Smooth muscle cell (in vitro differentiated cells): ENCODE measurements around the gene BRICD5. TPM values are rescaled to one million over a fixed set of nuclear protein-coding genes. Genes with fewer than 3 reads are reported as not detected.

ENCODE experiments used
- DNase-seq: peaks from one replicate; lab custom pipeline; 2025; ENCODE audit not compliant: unreplicated experiment; lab: John Stamatoyannopoulos, UW
- H2AFZ ChIP-seq: fragments of 200-600 bp; sonication (generic); 2 replicates; pipeline ENCODE4 v1.6.0; 2016; ENCODE audit warnings: antibody characterized with exemption, low read depth, mild to moderate bottlenecking
- H3F3A ChIP-seq: fragments of 200-600 bp; sonication (generic); 2 replicates; pipeline ENCODE4 v1.6.0; 2017; ENCODE audit warnings: antibody characterized with exemption, low read depth
- H3K27ac ChIP-seq: fragments of 200-600 bp; sonication (generic); 2 replicates; pipeline ENCODE4 v1.5.1; 2016; ENCODE audit warnings: low read depth, mild to moderate bottlenecking
- H3K27me3 ChIP-seq: fragments of 200-600 bp; sonication (generic); 2 replicates; pipeline ENCODE4 v1.6.1; 2016; ENCODE audit warnings: low read depth, mild to moderate bottlenecking
- H3K36me3 ChIP-seq: fragments of 200-600 bp; sonication (generic); 2 replicates; pipeline ENCODE4 v1.5.1; 2016; ENCODE audit warnings: low read depth
- H3K4me1 ChIP-seq: fragments of 200-600 bp; sonication (generic); 2 replicates; pipeline ENCODE4 v1.5.1; 2016; ENCODE audit warnings: low read depth
- H3K4me2 ChIP-seq: fragments of 200-600 bp; sonication (generic); 2 replicates; pipeline ENCODE4 v1.6.0; 2016; ENCODE audit warnings: mild to moderate bottlenecking
- H3K4me3 ChIP-seq: fragments of 200-600 bp; sonication (generic); 2 replicates; pipeline ENCODE4 v1.5.1; 2016; ENCODE audit warnings: mild to moderate bottlenecking
- H3K79me2 ChIP-seq: fragments of 200-600 bp; sonication (generic); 2 replicates; pipeline ENCODE4 v1.6.0; 2016; ENCODE audit warnings: low read depth, mild to moderate bottlenecking
- H3K9ac ChIP-seq: fragments of 200-600 bp; sonication (generic); 2 replicates; pipeline ENCODE4 v1.6.0; 2016; ENCODE audit warnings: low read depth
- H3K9me3 ChIP-seq: fragments of 200-600 bp; sonication (generic); replicated peaks from 2 replicates; pipeline ENCODE4 v1.5.1; 2016; ENCODE audit warnings: low read depth
- H4K20me1 ChIP-seq: fragments of 200-600 bp; sonication (generic); 2 replicates; pipeline ENCODE4 v1.6.0; 2016; ENCODE audit warnings: low read depth
- CTCF ChIP-seq: fragments of 200-600 bp; sonication (generic); IDR thresholded peaks from 2 replicates; pipeline ENCODE4 v1.5.1; 2017; ENCODE audit warnings: borderline replicate concordance, mild to moderate bottlenecking, antibody characterized with exemption; ENCODE audit not compliant: insufficient read depth, poor library complexity, severe bottlenecking
- whole genome bisulfite sequencing: methylation state at CpG from one replicate; pipeline ENCODE4 v1.1.7; 2016; ENCODE audit warnings: low lambda C conversion rate; 5-methylcytosine and 5-hydroxymethylcytosine counted together
- polyA plus RNA-seq: library from polyadenylated mRNA; unstranded; fragments of >200 nt; fragmentation: Nextera tagmentation; extraction: Ambion mirVana; gene quantifications from 2 replicates; pipeline ENCODE4 v1.2.1, GENCODE V29; 2016
- total RNA-seq: library from RNA; depleted of rRNA; stranded (reverse); fragments of >200 nt; gene quantifications from 2 replicates; pipeline ENCODE4 v1.2.3, GENCODE V29; 2014

The BRICD5 gene
- total and polyA plus RNA-seq, 2 experiments from 2014 or later: 2.0 to 4.7 TPM

- no peak for DNase-seq
- no peaks in the 10 kb centered on the region for H3K27me3 ChIP-seq
- H3K36me3 ChIP-seq: no peaks in the 10 kb centered on the region
- no peak overlapping the region for H3K4me3 ChIP-seq
- no peak for TF ChIP-seq CTCF
- H3K9me3 ChIP-seq: no peaks in the 10 kb centered on the region
- no peaks in the 10 kb centered on the region for H3F3A ChIP-seq
- peaks cover 11% of the 10 kb centered on the region for H3K79me2 ChIP-seq
- 97% methylated on average over 9 of the region's 9 CpGs for WGBS
- no peak overlapping the region for H3K4me2 ChIP-seq
- H3K4me1 ChIP-seq: peaks cover 4% of the 10 kb centered on the region
- no peak overlapping the region for H3K27ac ChIP-seq
- no peak overlapping the region for H3K9ac ChIP-seq
- H4K20me1 ChIP-seq: peaks cover 5% of the 10 kb centered on the region
- H2AFZ ChIP-seq: no peak overlapping the region
Measured at GRCh38 chr16:2207872-2208271, 2.8 kb downstream of the BRICD5 start.

- no peak overlapping the region for H3K27ac ChIP-seq
- no peaks in the 10 kb centered on the region for H3K4me1 ChIP-seq
- H3K4me3 ChIP-seq: no peak overlapping the region
- no peak overlapping the region for H3K9ac ChIP-seq
- no peak for TF ChIP-seq CTCF
- H3F3A ChIP-seq: no peaks in the 10 kb centered on the region
- H3K36me3 ChIP-seq: no peaks in the 10 kb centered on the region
- H3K27me3 ChIP-seq: no peaks in the 10 kb centered on the region
- no peaks in the 10 kb centered on the region for H4K20me1 ChIP-seq
- no peaks in the 10 kb centered on the region for H3K9me3 ChIP-seq
- 97% methylated on average over 21 of the region's 23 CpGs for WGBS
- H2AFZ ChIP-seq: no peak overlapping the region
- DNase-seq: no peak
- peaks cover 7% of the 10 kb centered on the region for H3K79me2 ChIP-seq
- peak overlapping the region; percentile 85 for H3K4me2 ChIP-seq
Measured at GRCh38 chr16:2206780-2207433, 3.8 kb downstream of the BRICD5 start.

GRCh38 chr16:2206420-2206779 lies 4.3 kb downstream of the BRICD5 start:
- H3F3A ChIP-seq: no peaks in the 10 kb centered on the region
- H3K4me2 ChIP-seq: peak overlapping the region; percentile 85
- H3K36me3 ChIP-seq: no peaks in the 10 kb centered on the region
- no peak overlapping the region for H3K27ac ChIP-seq
- H3K9ac ChIP-seq: peak overlapping the region; percentile 92
- no peak for TF ChIP-seq CTCF
- 93% methylated on average over 17 of the region's 18 CpGs for WGBS
- no peaks in the 10 kb centered on the region for H4K20me1 ChIP-seq
- DNase-seq: no peak
- H2AFZ ChIP-seq: no peak overlapping the region
- peaks cover 7% of the 10 kb centered on the region for H3K79me2 ChIP-seq
- no peaks in the 10 kb centered on the region for H3K27me3 ChIP-seq
- peak overlapping the region; percentile 93 for H3K4me3 ChIP-seq
- no peaks in the 10 kb centered on the region for H3K9me3 ChIP-seq
- H3K4me1 ChIP-seq: no peaks in the 10 kb centered on the region

- Histone ChIP-seq H4K20me1 (no peaks in the 10 kb centered on the region), H3K9ac (peak overlapping the region; percentile 92), H3K27me3 (no peaks in the 10 kb centered on the region), H3K4me1 (no peaks in the 10 kb centered on the region), H3K36me3 (no peaks in the 10 kb centered on the region), H3K27ac (no peak overlapping the region), H2AFZ (peak overlapping the region; percentile 89), H3K9me3 (no peaks in the 10 kb centered on the region), H3K79me2 (peaks cover 7% of the 10 kb centered on the region), H3F3A (no peaks in the 10 kb centered on the region), H3K4me2 (peak overlapping the region; percentile 85), H3K4me3 (peak overlapping the region; percentile 93)
- WGBS: 48% methylated on average over 16 of the region's 16 CpGs
- DNase-seq: no peak
- no peak for TF ChIP-seq CTCF
Measured at GRCh38 chr16:2205967-2206313, 4.7 kb downstream of the BRICD5 start.
